ENCODE measurements around the gene EOLA2.
"Not testable (repeated sequence)": the region's sequence is repeated elsewhere in the genome, so short reads cannot be mapped to it uniquely, and the experiment has no call there.

EOLA2 gene

DNA sequence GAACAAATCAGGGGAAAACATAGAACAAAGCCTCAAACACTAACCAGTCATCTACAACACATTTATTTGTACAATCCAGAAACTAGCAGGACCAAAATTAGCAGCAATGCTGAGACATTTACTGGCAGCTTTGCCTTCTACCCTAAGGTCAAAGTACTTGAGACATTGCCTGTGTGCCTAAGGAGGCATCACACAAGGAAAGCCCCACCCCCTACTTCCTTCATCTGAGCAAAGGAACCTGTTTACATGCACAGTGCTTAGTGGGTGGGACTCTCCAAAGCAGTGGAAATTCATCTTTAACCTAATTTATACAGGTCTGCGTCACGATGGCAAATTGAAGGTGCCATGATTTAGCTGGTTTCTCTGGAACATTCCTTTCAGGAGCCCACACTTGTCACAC, 6.1 kb downstream of the EOLA2 start:
- not testable (repeated sequence) for DNase-seq

GRCh38 chrX:149931355-149931754, 6.9 kb downstream of the EOLA2 start:
- not testable (repeated sequence) for DNase-seq

DNA sequence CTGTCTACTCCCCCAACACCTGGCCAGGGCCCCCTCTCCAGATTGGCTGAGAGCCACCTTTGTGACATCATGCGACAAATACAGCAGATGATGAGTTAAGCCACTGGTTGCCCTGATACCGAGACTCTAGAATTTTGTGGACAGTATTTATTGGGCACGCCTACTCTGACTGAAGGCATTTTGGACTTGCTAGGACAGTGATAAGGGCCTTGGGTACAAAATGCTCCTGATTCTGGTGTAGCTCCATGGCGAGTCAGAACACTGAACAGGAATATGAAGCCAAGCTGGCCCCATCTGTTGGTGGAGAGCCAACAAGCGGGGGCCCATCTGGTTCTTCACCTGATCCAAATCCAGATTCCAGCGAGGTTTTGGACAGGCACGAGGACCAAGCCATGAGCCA, 8.9 kb downstream of the EOLA2 start, which contains the start of gene HSFX4:
HSFX4 (plus strand) TSS at position 174 of the 400 bp plus-strand sequence; CDS start at position 246, 72 bp downstream.
- DNase-seq, result not testable (repeated sequence)

- DNase-seq, result not testable (repeated sequence)
These were observed 9.7 kb downstream of the EOLA2 start for GRCh38 chrX:149928635-149929034.

GRCh38 chrX:149927964-149928258, 10.4 kb downstream of the EOLA2 start:
- not testable (repeated sequence) for DNase-seq

GRCh38 chrX:149927245-149927963, 10.9 kb downstream of the EOLA2 start:
- not testable (repeated sequence) for DNase-seq

DNA sequence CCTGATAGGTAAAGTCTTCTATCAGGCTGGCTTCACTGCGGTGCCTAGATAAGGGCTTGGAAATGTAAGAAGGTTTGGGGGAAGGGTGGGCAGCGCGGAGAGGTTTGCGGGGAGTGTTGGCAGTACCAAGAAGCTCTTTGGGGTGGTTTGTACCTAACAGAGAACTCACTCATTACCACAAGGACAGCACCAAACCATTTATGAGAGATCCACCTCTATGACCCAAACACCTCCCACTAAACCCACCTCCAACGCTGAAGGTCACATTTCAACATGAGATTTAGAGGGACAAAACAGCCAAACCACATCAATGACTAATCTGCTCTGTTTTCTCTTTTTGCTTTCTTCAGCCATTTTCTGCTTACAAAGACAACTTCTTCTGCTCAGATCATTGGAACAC, 13.9 kb downstream of the EOLA2 start:
- not testable (repeated sequence) for DNase-seq

DNA sequence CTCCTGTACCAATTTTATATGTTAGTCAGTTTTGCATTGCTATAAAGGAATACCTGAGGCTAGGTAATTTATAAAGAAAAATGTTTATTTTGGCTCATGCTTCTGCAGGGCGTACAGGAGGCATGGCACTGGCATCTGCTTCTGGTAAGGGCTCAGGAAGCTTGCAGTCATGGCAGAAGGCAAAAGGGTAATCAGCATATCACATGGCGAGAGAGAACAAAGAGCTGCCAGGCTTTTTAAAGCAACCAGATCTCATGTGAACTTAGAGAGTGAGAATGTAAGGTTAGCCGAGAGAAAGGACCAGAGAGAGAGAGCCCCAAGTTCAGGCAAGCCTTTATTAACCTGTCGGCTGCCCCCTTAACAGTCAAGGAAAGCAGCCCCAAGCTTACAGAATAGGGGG, 14.5 kb downstream of the EOLA2 start:
- DNase-seq, result not testable (repeated sequence)

DNA sequence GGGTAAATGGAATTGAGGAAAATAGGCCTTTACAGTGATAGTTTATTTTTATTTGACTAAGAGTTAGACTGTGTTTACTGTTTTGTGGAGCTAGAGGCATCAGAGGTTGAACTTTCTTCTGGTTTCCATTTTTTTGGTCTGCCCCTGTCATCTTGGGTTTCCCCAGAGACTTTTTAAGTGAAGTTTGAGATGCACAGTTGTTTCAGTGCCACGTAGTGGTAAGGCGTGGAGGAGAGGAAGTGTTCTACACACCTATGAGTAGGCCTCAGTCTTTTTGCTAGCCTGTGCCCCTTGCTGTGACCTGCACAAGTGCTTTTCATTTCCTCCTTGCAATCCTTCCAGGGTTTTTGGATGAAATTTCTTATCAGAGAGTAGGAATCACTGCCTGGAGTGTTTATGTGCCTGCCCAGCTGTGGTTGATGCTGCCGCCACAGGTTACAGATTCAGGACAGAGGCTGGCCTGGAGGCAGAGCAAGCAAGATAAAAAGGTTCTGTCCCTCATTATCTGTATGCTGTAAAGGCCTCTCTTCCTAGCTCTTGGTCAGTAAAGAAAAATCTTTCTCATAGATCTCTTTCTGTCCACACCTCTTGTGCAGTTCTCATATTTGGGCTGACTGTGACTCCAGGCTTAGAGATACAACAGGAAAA, 21.4 kb downstream of the EOLA2 start:
- no peak for DNase-seq

DNA sequence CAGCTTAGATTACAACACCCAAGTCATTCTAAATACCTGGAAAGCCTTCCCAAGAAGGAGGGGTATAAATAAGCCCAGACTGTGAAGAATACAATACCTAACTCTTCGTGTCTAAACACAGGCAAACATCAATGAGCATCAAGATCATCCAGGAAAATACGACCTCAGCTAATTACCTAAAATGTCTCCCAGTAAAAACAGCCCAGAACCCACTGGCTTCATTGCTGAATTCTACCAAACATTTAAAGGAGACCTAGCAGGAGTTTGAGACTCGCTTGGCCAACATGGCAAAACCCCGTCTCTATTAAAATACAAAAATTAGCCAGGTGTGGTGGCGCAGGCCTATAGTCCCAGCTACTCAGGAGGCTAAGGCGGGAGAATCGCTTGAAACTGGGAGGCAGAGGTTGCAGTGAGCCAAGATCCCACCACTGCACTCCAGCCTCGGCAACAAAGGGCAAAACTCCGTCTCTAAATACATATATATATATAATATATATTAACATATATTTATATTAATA, 28.1 kb downstream of the EOLA2 start:
- no peak for DNase-seq

DNA sequence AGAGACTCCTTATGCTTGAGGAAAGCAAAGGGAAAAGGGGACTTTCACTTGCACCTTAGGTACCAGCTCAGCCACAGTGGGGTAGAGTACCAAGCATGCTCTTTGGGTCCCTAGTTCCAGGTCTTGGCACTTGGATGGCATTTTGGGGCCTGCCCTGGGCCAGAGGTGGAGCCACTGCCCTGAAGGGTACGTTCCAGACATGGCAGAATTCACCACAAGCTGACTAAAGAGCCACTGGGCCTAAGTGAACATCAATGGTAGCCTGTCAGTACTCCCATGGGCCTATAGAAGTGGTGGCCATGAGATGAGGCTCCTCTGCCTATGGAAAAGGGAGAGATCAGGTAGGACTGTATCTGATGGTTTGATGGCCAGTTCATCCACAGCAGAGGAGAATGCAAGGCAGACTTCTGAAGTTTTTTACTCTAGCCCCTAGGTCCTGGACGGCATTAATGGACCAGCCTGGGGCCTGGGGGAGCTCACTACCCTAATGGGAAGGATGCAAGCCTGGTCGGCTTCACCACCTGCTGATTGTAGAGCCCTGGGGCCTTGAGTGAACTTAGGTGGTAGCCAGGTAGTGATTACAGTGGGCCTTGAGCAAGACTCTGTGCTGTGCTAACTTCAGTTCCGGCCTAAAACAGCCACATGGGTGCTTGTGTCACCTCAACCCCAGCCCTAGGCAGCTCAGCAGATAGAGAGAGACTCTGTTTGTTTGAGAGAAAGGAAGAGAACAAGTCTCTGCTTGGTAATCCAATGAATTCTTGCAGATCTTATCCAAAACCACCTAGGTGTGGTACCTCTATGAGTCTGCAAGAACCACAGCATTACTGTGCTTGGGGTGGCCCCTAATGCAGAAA, 28.7 kb downstream of the EOLA2 start:
- DNase-seq, result no peak

DNA sequence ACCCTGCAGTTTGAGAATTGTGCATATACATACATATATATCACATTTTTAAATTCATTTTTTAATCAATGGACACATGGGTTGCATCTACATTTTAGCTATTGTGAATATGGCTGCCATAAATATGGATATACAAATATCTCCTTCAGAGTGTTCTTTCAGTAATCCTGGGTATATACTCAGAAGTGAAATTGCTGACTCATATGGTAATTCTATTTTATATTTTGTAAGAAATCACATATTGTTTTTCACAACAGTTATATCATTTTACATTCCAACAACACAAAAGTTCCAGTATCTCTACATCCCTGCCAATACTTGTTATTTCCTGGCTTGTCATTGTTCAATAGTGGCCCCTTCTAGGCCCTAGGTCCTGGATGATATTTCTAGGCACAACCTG, 29.6 kb downstream of the EOLA2 start:
- DNase-seq, result no peak

DNA sequence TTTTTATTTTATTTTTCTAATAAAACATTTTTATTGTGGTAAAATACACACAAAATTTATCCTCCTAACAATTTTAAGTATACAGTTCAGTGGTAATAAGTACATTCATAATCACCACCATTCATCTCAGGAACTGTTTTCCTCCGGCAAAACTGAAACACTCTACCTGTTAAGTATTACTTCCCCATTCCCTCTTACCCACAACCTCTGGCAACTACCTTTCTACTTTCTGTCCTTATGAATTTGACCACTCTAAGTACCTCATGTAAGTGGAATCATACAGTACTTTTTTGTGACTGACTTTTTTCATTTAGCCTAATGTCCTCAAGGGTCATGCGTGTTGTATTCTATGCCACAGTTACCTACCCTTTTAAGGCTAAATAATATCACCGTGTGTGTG, 30.0 kb downstream of the EOLA2 start:
- no peak for DNase-seq

GRCh38 chrX:149903889-149904748, 34.2 kb downstream of the EOLA2 start:
- no peak for DNase-seq

DNA sequence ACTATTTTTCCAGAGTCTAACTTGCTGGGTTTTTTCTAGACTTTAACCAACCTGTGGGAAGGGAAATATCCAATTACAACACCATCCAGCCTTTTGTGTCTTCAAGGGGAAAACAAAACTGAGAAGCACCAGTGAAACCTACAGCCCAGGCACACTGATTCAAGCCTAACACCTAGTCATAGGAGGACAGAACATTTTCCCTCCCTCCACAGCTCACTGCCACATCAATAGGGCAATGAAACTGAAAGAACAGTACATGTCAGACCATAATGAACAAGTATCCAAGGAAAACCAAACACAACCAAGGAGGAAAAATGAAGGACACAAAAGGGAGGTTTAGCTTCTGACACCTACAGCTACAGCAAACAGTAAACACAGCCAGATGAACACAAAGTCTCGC, 39.7 kb downstream of the EOLA2 start:
- no peak for DNase-seq

GRCh38 chrX:149890828-149891227, 47.5 kb downstream of the EOLA2 start:
- not testable (repeated sequence) for DNase-seq

Measured in NCI-H2107 (cell line).